SU-DHL-6 (cell line): ENCODE data around the gene NPFF.

ENCODE experiments used
- H2AFZ ChIP-seq: fragments of 200-600 bp; sonication (generic); 2 replicates; pipeline ENCODE4 v1.6.1; 2014; ENCODE audit warnings: low read depth, mild to moderate bottlenecking, moderate library complexity, mixed read lengths, antibody characterized with exemption, low read length; ENCODE audit not compliant: severe bottlenecking
- H3F3A ChIP-seq: fragments of 200-600 bp; shearing (Covaris generic); 2 replicates; pipeline ENCODE4 v1.6.0; 2016; ENCODE audit warnings: antibody characterized with exemption, mild to moderate bottlenecking; ENCODE audit not compliant: insufficient read depth
- H3K27ac ChIP-seq: fragments of 200-600 bp; sonication (generic); 2 replicates; pipeline ENCODE4 v1.5.1; 2016; ENCODE audit warnings: low read depth, mild to moderate bottlenecking, low read length, moderate library complexity, mixed read lengths
- H3K27me3 ChIP-seq: fragments of 200-600 bp; sonication (generic), shearing (Covaris generic); 2 replicates; pipeline ENCODE4 v1.6.0; 2014; ENCODE audit warnings: mild to moderate bottlenecking, low read length
- H3K36me3 ChIP-seq: fragments of 200-600 bp; sonication (generic); 2 replicates; pipeline ENCODE4 v1.6.1; 2014; ENCODE audit warnings: mild to moderate bottlenecking, low read length, mixed read lengths
- H3K4me2 ChIP-seq: fragments of 300-600, 200-600 bp; shearing (Covaris generic), sonication (generic); 2 replicates; pipeline ENCODE4 v1.6.0; 2014; ENCODE audit warnings: low read length, low read depth, mild to moderate bottlenecking; ENCODE audit not compliant: poor library complexity, severe bottlenecking
- H3K4me3 ChIP-seq: fragments of 200-600 bp; sonication (generic); 2 replicates; pipeline ENCODE4 v1.5.1; 2014; ENCODE audit warnings: antibody characterized with exemption, low read length, mild to moderate bottlenecking, mixed read lengths; ENCODE audit not compliant: insufficient read depth, poor library complexity, severe bottlenecking
- H3K79me2 ChIP-seq: fragments of 200-600 bp; sonication (generic); 2 replicates; pipeline ENCODE4 v1.6.1; 2014; ENCODE audit warnings: mild to moderate bottlenecking, low read length, moderate library complexity; ENCODE audit not compliant: insufficient read depth
- H3K9ac ChIP-seq: fragments of 200-600 bp; sonication (generic); 2 replicates; pipeline ENCODE4 v1.7.0; 2014; ENCODE audit warnings: mild to moderate bottlenecking, low read length
- H3K9me2 ChIP-seq: fragments of 200-600 bp; sonication (generic); replicated peaks from 2 replicates; pipeline ENCODE4 v1.6.1; 2014; ENCODE audit warnings: low read length; ENCODE audit not compliant: insufficient read depth
- H3K9me3 ChIP-seq: fragments of 200-600 bp; sonication (generic); 2 replicates; pipeline ENCODE4 v1.6.1; 2014; ENCODE audit warnings: low read length, mixed read lengths; ENCODE audit not compliant: insufficient read depth
- H4K20me1 ChIP-seq: fragments of 200-600 bp; sonication (generic); 2 replicates; pipeline ENCODE4 v1.6.1; 2014; ENCODE audit warnings: low read depth, mild to moderate bottlenecking, antibody characterized with exemption, low read length, moderate library complexity, mixed read lengths
- CTCF ChIP-seq: fragments of 200-600 bp; sonication (generic); IDR thresholded peaks from one replicate; pipeline ENCODE4 v1.5.1; 2017; ENCODE audit warnings: antibody characterized with exemption, mild to moderate bottlenecking, low read length, moderate library complexity; ENCODE audit not compliant: insufficient read depth, poor library complexity, severe bottlenecking
- EZH2phosphoT487 ChIP-seq: fragments of 200-600 bp; sonication (generic), shearing (Covaris generic); conservative IDR thresholded peaks from 2 replicates; pipeline ENCODE4 v1.6.1; 2018; ENCODE audit warnings: mild to moderate bottlenecking, antibody characterized with exemption, low read length, moderate library complexity, mixed read lengths

NPFF gene

GRCh38 chr12:53508534-53509170, 1.4 kb upstream of the NPFF start:
- TF ChIP-seq CTCF, result peak; percentile 96
- no peak for TF ChIP-seq EZH2phosphoT487
- no peaks in the 10 kb centered on the region for H3K36me3 ChIP-seq
- no peak overlapping the region for H3K4me2 ChIP-seq
- H3F3A ChIP-seq, result no peaks in the 10 kb centered on the region
- H2AFZ ChIP-seq, result no peak overlapping the region
- no peak overlapping the region for H3K9ac ChIP-seq
- H4K20me1 ChIP-seq, result no peaks in the 10 kb centered on the region
- no peaks in the 10 kb centered on the region for H3K9me2 ChIP-seq
- no peaks in the 10 kb centered on the region for H3K79me2 ChIP-seq
- no peak overlapping the region for H3K4me3 ChIP-seq
- H3K9me3 ChIP-seq, result no peaks in the 10 kb centered on the region
- no peak overlapping the region for H3K27ac ChIP-seq
- no peaks in the 10 kb centered on the region for H3K27me3 ChIP-seq

- Histone ChIP-seq H3K27me3 (no peaks in the 10 kb centered on the region), H3K4me2 (no peak overlapping the region), H3K27ac (no peak overlapping the region), H3F3A (no peaks in the 10 kb centered on the region), H3K9ac (no peak overlapping the region), H3K4me3 (no peak overlapping the region), H2AFZ (no peak overlapping the region), H3K79me2 (peaks cover 1% of the 10 kb centered on the region), H4K20me1 (no peaks in the 10 kb centered on the region), H3K9me3 (no peaks in the 10 kb centered on the region), H3K9me2 (no peaks in the 10 kb centered on the region), H3K36me3 (no peaks in the 10 kb centered on the region)
- TF ChIP-seq CTCF, result no peak
- TF ChIP-seq EZH2phosphoT487, result no peak
These were observed 260 bp upstream of the NPFF start for GRCh38 chr12:53507603-53507885.

GRCh38 chr12:53506450-53506785, 866 bp downstream of the NPFF start:
- Histone ChIP-seq H3K9me2 (no peaks in the 10 kb centered on the region), H3F3A (no peaks in the 10 kb centered on the region), H3K4me3 (no peak overlapping the region), H3K27ac (no peak overlapping the region), H2AFZ (no peak overlapping the region), H3K79me2 (peaks cover 13% of the 10 kb centered on the region), H4K20me1 (no peaks in the 10 kb centered on the region), H3K27me3 (no peaks in the 10 kb centered on the region), H3K36me3 (no peaks in the 10 kb centered on the region), H3K4me2 (no peak overlapping the region), H3K9ac (no peak overlapping the region), H3K9me3 (no peaks in the 10 kb centered on the region)
- TF ChIP-seq CTCF, result no peak
- TF ChIP-seq EZH2phosphoT487, result no peak
